GM12891 (cell line): ENCODE measurements around the gene LATS1.

Experiments
- POLR2A ChIP-seq: IDR thresholded peaks from 2 replicates; pipeline ENCODE4 v1.6.1; 2011; ENCODE audit warnings: low read depth, low read length, control low read depth
- POLR2AphosphoS5 ChIP-seq: IDR thresholded peaks from 2 replicates; pipeline ENCODE4 v1.6.1; 2011; ENCODE audit warnings: low read depth, low read length, control low read depth
- POU2F2 ChIP-seq: IDR thresholded peaks from 2 replicates; pipeline ENCODE4 v1.6.1; 2011; ENCODE audit warnings: low read depth, mild to moderate bottlenecking, control low read depth, low read length, moderate library complexity
- SPI1 ChIP-seq: IDR thresholded peaks from 2 replicates; pipeline ENCODE4 v1.6.1; 2011; ENCODE audit warnings: low read depth, low read length, control low read depth
- TAF1 ChIP-seq: IDR thresholded peaks from 2 replicates; pipeline ENCODE4 v1.6.1; 2011; ENCODE audit warnings: low read depth, low read length, control low read depth

- TF ChIP-seq POLR2A (no peak), TAF1 (no peak), POLR2AphosphoS5 (no peak), POU2F2 (no peak), SPI1 (no peak)
Measured at GRCh38 chr6:149756261-149756636, 38.3 kb upstream of the LATS1 start.
